ENCODE results near the gene STX16.

STX16 gene

GRCh38 chr20:58709013-58709702, 58.1 kb downstream of the STX16 start:
- H3K4me3 ChIP-seq (ENCODE audit: low read depth, low read length): no peak overlapping the region

- no peak overlapping the region for H3K4me3 ChIP-seq (ENCODE audit: low read depth, low read length)
These were observed 58.6 kb downstream of the STX16 start for GRCh38 chr20:58709703-58710039.

GRCh38 chr20:58710481-58711265, 59.6 kb downstream of the STX16 start:
- H3K4me3 ChIP-seq (ENCODE audit: low read depth, low read length): no peak overlapping the region

GRCh38 chr20:58711266-58712051, 60.4 kb downstream of the STX16 start:
- no peak overlapping the region for H3K4me3 ChIP-seq (ENCODE audit: low read depth, low read length)

GRCh38 chr20:58712151-58712791, 61.2 kb downstream of the STX16 start:
- H3K4me3 ChIP-seq (ENCODE audit: low read depth, low read length): no peak overlapping the region

GRCh38 chr20:58712806-58713731, 62.0 kb downstream of the STX16 start:
- no peak overlapping the region for H3K4me3 ChIP-seq (ENCODE audit: low read depth, low read length)

GRCh38 chr20:58713801-58714339, 62.8 kb downstream of the STX16 start:
- no peak overlapping the region for H3K4me3 ChIP-seq (ENCODE audit: low read depth, low read length)

- H3K4me3 ChIP-seq (ENCODE audit: low read depth, low read length): no peak overlapping the region
These were observed 63.3 kb downstream of the STX16 start for GRCh38 chr20:58714340-58714922.

- no peak overlapping the region for H3K4me3 ChIP-seq (ENCODE audit: low read depth, low read length)
These were observed 63.9 kb downstream of the STX16 start for GRCh38 chr20:58714923-58715351.

GRCh38 chr20:58715391-58715800, 64.3 kb downstream of the STX16 start:
- no peak overlapping the region for H3K4me3 ChIP-seq (ENCODE audit: low read depth, low read length)

- no peak overlapping the region for H3K4me3 ChIP-seq (ENCODE audit: low read depth, low read length)
These were observed 64.9 kb downstream of the STX16 start for GRCh38 chr20:58715801-58716475.

- no peak overlapping the region for H3K4me3 ChIP-seq (ENCODE audit: low read depth, low read length)
These were observed 65.6 kb downstream of the STX16 start for GRCh38 chr20:58716476-58717277.

GRCh38 chr20:58717278-58718091, 66.4 kb downstream of the STX16 start:
- H3K4me3 ChIP-seq (ENCODE audit: low read depth, low read length): no peak overlapping the region

GRCh38 chr20:58718121-58718563, 67.1 kb downstream of the STX16 start:
- no peak overlapping the region for H3K4me3 ChIP-seq (ENCODE audit: low read depth, low read length)

- no peak overlapping the region for H3K4me3 ChIP-seq (ENCODE audit: low read depth, low read length)
These were observed 67.6 kb downstream of the STX16 start for GRCh38 chr20:58718729-58719128.

GRCh38 chr20:58719258-58719657, 68.2 kb downstream of the STX16 start:
- H3K4me3 ChIP-seq (ENCODE audit: low read depth, low read length): no peak overlapping the region

- H3K4me3 ChIP-seq (ENCODE audit: low read depth, low read length): no peak overlapping the region
These were observed 68.9 kb downstream of the STX16 start for GRCh38 chr20:58719971-58720371.
